Stimulated activated memory B cell treated with anti-CD40 and anti-IgM and Interleukin-4, amounts not matched to agents 10 μg/mL and 1 μg/mL and 100 μg/mL, for 72 hours (primary cell): Measurements from ENCODE around the gene TBX20.

Experiments used
- ATAC-seq: fragments of 150-1000 bp; cut with Tn5 transposase; 2 replicates; pipeline ENCODE4 v1.10.0; 2021
- H3K27ac Mint-ChIP-seq: one replicate; pipeline ENCODE4 v1.8.0; 2022; ENCODE audit warnings: mild to moderate bottlenecking, mixed read lengths
- H3K27me3 Mint-ChIP-seq: one replicate; pipeline ENCODE4 v1.8.0; 2022; ENCODE audit warnings: mixed read lengths
- H3K36me3 Mint-ChIP-seq: one replicate; pipeline ENCODE4 v1.8.0; 2022; ENCODE audit warnings: mixed read lengths
- H3K4me1 Mint-ChIP-seq: one replicate; pipeline ENCODE4 v1.8.0; 2022; ENCODE audit warnings: mixed read lengths
- H3K4me3 Mint-ChIP-seq: one replicate; pipeline ENCODE4 v1.8.0; 2022; ENCODE audit warnings: mild to moderate bottlenecking, moderate library complexity, mixed read lengths
- H3K9me3 Mint-ChIP-seq: one replicate; pipeline ENCODE4 v1.8.0; 2022; ENCODE audit warnings: mixed read lengths

TBX20 gene, protein sequence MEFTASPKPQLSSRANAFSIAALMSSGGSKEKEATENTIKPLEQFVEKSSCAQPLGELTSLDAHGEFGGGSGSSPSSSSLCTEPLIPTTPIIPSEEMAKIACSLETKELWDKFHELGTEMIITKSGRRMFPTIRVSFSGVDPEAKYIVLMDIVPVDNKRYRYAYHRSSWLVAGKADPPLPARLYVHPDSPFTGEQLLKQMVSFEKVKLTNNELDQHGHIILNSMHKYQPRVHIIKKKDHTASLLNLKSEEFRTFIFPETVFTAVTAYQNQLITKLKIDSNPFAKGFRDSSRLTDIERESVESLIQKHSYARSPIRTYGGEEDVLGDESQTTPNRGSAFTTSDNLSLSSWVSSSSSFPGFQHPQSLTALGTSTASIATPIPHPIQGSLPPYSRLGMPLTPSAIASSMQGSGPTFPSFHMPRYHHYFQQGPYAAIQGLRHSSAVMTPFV

DNA sequence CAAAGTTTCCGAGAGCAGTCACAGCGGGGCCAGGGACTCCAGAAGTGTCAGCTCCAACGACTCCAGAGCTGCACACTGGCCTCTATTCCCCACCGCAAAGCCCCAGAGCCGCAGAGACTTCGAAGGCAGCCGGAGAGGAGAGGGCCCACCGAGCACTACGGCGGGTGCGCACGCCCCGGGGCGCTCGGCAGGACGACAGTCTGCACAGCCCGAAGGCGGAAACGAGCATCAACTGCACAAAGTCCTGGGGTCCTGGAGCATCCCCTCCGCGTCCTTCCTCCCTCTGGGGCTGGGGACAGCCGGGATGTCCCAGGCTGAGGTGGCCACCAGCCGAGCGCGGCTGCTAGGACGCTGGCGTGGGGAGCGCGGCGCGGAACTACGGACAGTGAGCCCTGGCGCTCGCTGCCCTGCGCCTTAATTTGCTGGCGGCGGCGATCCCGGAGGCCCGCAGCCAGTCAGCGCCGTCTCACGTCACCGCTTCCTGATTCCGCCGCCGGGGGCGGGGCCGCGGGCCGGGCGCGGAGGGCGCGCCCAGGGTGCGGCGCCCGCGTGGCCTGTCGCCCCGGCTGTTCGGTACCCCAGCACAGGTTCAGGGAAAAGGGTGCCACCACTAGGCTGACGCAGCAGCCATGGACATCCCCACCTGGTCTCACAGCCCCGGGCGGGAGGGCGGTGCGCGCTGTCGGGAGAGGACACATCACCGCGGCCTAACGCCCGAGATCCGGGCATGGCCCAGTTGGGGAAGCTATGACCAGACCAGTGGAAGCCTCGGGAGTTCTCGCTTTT is at the start of gene TBX20:
Gene TBX20 (minus strand): TSS at position 391 of the 786 bp plus-strand sequence. CDS start 480 bp downstream, outside the sequence.
- no peaks in the 10 kb centered on the region for H3K9me3 Mint-ChIP-seq
- peaks cover 79% of the 10 kb centered on the region for H3K27me3 Mint-ChIP-seq
- ATAC-seq = peak; percentile 41
- peak within 1 kb of the TSS; percentile 61 for H3K4me3 Mint-ChIP-seq
- H3K27ac Mint-ChIP-seq = no peak within 1 kb of the TSS
- no peaks in the 10 kb centered on the region for H3K36me3 Mint-ChIP-seq
- H3K4me1 Mint-ChIP-seq = peaks cover 5% of the 10 kb centered on the region

DNA sequence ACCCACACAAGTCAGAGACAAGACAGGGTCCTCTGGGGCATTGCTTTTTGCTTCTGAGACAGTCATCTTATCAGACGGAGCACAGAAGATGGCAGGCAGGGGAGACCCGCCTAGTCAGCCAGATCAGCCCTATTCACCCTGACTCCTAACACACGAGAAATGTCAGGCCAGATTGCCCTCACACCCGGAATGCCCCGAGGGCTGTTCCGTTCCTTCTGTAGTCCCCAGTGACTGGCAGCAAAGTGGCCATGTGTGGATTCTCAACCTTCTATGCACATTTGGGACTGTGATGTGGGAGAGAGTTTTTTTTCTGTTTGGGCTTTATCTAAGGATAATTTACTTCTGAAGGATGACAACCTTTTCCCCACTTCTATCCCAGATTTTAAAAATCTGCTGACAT is 35.5 kb upstream of the TBX20 start:
- no peak for ATAC-seq
- Mint-ChIP-seq H3K27me3 (peaks cover 9% of the 10 kb centered on the region), H3K9me3 (peaks cover 3% of the 10 kb centered on the region), H3K4me1 (no peaks in the 10 kb centered on the region), H3K4me3 (no peak overlapping the region), H3K27ac (no peak overlapping the region), H3K36me3 (no peaks in the 10 kb centered on the region)

DNA sequence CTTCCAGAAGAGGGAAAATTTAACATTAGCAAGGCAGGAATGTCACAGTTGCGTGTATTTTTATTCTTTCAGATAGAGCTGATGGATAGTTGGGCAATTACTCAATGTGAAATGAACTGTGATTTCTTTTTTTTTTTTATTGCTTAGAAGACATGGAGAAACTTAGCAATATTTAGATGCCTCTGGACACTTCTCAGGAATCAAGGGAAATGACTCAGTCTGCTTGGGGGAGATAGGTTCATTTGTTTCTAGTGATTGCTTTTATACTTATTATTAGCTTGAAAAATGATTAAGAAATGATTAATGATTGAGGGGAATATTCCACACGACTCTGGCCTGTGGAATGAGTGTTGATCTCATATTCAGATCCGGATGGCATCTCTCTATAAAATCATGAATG is 33.1 kb upstream of the TBX20 start:
- ATAC-seq = no peak
- no peaks in the 10 kb centered on the region for H3K4me1 Mint-ChIP-seq
- H3K27ac Mint-ChIP-seq = no peak overlapping the region
- H3K9me3 Mint-ChIP-seq = no peaks in the 10 kb centered on the region
- H3K36me3 Mint-ChIP-seq = no peaks in the 10 kb centered on the region
- no peak overlapping the region for H3K4me3 Mint-ChIP-seq
- H3K27me3 Mint-ChIP-seq = peaks cover 6% of the 10 kb centered on the region

DNA sequence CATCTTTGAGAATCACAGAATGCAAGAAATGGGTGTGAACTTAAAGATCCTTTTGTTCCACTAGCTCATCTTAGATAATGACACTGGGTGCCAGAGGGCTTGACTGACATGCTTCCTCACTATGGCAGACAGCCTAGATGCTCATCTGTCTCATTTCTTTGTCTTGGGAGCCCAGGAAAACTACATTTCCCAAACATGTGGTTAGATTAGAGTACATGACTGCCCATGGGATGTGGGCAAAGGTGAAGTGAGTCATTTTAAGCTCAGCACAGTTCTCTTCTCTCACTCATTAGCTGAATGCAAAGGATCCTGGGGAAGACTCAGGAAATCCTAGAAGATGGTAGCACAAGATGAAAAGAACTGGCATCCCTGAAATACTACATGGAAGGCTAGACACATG is 32.5 kb upstream of the TBX20 start:
- ATAC-seq = no peak
- H3K27ac Mint-ChIP-seq = no peak overlapping the region

DNA sequence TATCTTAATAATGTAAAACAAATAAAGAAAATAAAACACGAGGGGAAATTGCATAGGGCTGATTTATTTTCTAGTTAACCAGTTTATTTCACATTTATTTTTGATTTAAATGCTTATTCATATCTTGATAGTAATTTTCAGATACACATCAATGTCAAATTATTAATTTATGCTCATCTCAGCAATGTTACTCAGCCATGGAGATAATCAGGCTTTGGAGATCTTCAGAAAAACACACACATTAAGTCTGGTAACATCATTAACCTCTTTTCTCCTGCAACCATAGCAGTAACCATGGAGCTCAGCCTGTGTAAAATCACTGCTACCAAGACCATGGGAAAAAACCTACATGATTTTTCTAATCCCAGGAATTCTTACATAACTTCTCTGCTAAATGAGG is 31.9 kb upstream of the TBX20 start:
- H3K36me3 Mint-ChIP-seq = no peaks in the 10 kb centered on the region
- H3K4me1 Mint-ChIP-seq = no peaks in the 10 kb centered on the region
- no peak overlapping the region for H3K4me3 Mint-ChIP-seq
- H3K27me3 Mint-ChIP-seq = peaks cover 18% of the 10 kb centered on the region
- no peak overlapping the region for H3K27ac Mint-ChIP-seq
- ATAC-seq = no peak
- no peaks in the 10 kb centered on the region for H3K9me3 Mint-ChIP-seq

More for the DNA sequence above, 32.5 kb upstream of the TBX20 start:
- H3K9me3 Mint-ChIP-seq = no peaks in the 10 kb centered on the region
- no peak overlapping the region for H3K4me3 Mint-ChIP-seq
- peaks cover 11% of the 10 kb centered on the region for H3K27me3 Mint-ChIP-seq
- no peaks in the 10 kb centered on the region for H3K36me3 Mint-ChIP-seq
- H3K4me1 Mint-ChIP-seq = no peaks in the 10 kb centered on the region

DNA sequence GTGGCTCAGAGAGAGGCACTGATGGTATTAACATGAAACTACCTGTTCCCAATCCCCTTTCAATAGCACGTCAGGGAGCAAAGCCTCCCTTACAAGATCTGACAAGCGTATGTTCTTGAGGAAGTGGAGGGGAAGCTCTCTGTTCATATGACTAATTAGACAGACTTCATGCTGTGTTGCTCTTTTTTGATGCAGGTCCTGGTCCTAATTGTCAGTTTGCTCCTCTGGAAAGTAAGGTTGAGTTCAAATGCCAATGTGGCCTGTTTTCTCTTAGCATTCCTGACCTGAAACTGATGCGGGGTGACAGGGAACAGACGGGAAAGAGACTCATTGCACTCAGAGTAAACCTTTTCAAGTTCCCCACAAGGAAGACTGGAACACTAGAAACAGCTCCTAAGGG is 27.0 kb upstream of the TBX20 start:
- Mint-ChIP-seq H3K9me3 (no peaks in the 10 kb centered on the region), H3K36me3 (no peaks in the 10 kb centered on the region), H3K4me3 (no peak overlapping the region), H3K4me1 (no peaks in the 10 kb centered on the region), H3K27me3 (peaks cover 27% of the 10 kb centered on the region), H3K27ac (no peak overlapping the region)
- no peak for ATAC-seq

DNA sequence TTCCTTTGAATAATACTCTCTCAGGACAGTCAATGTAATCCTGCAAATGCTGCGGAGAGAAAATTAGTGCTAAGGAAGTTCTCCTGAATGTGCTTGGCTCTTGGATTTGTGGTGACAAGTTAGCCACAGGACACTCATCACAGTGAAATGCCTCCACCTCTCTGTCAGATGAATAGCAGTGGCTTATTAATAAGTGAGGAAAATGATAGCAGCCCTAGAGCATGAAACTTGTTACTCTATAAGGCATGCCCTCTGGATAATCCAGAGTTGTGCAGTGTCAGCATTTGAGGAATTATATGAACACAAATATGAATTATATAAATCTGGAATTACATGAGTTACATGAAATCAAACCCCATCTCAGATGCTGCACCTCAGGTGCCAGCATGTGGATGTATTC is 23.5 kb upstream of the TBX20 start:
- Mint-ChIP-seq H3K4me3 (no peak overlapping the region), H3K27ac (no peak overlapping the region), H3K27me3 (peaks cover 25% of the 10 kb centered on the region), H3K36me3 (no peaks in the 10 kb centered on the region), H3K9me3 (no peaks in the 10 kb centered on the region), H3K4me1 (no peaks in the 10 kb centered on the region)
- ATAC-seq = no peak

DNA sequence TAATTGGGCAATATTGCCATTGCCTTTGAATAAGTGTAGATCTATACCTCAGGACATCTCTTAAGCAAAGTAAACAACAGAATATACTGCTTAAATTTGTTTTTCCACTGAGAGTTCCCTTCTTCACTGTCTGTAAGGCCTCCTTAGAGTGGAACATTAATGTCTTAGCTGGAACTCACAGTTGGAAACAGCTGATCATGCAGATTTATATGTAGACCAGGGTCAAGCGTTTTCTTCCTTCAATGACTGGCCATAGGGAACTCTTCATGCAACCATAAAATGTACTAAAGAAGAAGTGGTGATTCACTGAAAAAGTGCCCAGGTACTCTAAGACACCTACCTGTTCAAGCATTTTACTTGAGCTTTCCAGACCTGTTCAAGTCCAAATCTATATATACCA is 18.3 kb upstream of the TBX20 start:
- H3K4me1 Mint-ChIP-seq = no peaks in the 10 kb centered on the region

DNA sequence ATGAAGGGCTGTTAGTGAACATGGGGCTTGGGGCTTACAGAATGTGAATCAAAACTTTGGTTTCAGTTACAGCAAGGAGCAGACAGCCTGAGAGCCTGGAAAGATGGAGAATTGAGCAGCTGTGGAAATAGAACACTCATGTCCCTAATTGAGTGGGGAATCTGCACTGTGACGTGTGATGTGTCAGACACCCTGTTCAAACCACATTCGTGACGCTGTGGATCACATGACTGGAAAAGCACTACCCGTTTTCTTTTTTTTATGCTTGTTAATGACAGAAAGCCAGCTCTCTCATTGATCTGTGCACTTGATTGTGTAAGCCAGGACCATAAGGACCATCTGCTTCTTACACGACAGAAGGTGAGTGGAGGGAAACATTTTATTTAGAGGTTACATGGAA is 15.1 kb upstream of the TBX20 start:
- Mint-ChIP-seq H3K4me3 (no peak overlapping the region), H3K9me3 (no peaks in the 10 kb centered on the region)

More for the DNA sequence above, 18.3 kb upstream of the TBX20 start:
- Mint-ChIP-seq H3K36me3 (no peaks in the 10 kb centered on the region), H3K9me3 (no peaks in the 10 kb centered on the region), H3K27me3 (no peaks in the 10 kb centered on the region), H3K4me3 (no peak overlapping the region), H3K27ac (no peak overlapping the region)
- ATAC-seq = no peak

DNA sequence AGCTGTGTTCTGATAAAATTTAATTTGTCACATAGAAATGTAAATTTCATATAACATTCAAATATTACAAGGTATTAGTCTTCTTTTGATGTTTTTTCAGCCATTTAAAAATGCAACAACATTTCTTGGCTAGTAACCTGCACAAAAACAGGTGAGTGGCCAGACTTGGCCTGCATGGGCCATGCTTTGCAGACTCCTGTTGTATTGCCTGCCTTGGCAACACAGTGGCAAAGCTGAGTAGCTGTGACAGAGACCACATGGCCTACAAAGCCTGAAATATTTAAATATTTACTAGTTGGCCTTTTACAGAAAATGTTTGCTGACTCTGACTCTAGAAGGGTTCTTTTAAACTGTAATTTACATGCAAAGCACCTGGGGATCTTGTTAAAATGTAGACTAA is 13.5 kb upstream of the TBX20 start:
- H3K36me3 Mint-ChIP-seq = no peaks in the 10 kb centered on the region
- no peaks in the 10 kb centered on the region for H3K9me3 Mint-ChIP-seq
- no peaks in the 10 kb centered on the region for H3K4me1 Mint-ChIP-seq
- peaks cover 29% of the 10 kb centered on the region for H3K27me3 Mint-ChIP-seq
- no peak overlapping the region for H3K27ac Mint-ChIP-seq
- no peak overlapping the region for H3K4me3 Mint-ChIP-seq
- no peak for ATAC-seq

More for the DNA sequence above, 15.1 kb upstream of the TBX20 start:
- H3K27me3 Mint-ChIP-seq = peaks cover 23% of the 10 kb centered on the region
- no peak for ATAC-seq
- H3K36me3 Mint-ChIP-seq = no peaks in the 10 kb centered on the region
- H3K4me1 Mint-ChIP-seq = no peaks in the 10 kb centered on the region
- H3K27ac Mint-ChIP-seq = no peak overlapping the region

DNA sequence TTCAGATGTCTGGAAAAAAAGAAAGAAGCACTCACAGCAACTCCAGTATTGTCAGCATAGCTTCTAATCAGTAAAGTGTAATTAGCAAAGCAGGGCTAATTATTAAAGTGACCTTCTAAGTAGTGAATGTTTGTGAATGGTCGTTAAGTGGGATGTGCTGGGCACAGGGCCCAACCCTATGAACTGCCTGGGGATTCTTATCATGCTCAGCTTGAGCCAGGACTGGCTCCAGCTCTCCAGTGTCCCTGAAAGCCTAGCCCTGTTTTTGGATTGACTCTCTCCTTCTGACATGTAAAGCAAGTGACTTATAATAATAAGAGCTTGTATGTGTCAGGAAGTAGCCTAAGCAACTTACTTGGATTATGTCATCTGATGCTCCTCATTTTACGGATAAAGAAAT is 9.5 kb upstream of the TBX20 start:
- Mint-ChIP-seq H3K4me3 (no peak overlapping the region), H3K27ac (no peak overlapping the region), H3K4me1 (no peaks in the 10 kb centered on the region), H3K36me3 (no peaks in the 10 kb centered on the region), H3K27me3 (peaks cover 62% of the 10 kb centered on the region), H3K9me3 (no peaks in the 10 kb centered on the region)
- ATAC-seq = no peak

DNA sequence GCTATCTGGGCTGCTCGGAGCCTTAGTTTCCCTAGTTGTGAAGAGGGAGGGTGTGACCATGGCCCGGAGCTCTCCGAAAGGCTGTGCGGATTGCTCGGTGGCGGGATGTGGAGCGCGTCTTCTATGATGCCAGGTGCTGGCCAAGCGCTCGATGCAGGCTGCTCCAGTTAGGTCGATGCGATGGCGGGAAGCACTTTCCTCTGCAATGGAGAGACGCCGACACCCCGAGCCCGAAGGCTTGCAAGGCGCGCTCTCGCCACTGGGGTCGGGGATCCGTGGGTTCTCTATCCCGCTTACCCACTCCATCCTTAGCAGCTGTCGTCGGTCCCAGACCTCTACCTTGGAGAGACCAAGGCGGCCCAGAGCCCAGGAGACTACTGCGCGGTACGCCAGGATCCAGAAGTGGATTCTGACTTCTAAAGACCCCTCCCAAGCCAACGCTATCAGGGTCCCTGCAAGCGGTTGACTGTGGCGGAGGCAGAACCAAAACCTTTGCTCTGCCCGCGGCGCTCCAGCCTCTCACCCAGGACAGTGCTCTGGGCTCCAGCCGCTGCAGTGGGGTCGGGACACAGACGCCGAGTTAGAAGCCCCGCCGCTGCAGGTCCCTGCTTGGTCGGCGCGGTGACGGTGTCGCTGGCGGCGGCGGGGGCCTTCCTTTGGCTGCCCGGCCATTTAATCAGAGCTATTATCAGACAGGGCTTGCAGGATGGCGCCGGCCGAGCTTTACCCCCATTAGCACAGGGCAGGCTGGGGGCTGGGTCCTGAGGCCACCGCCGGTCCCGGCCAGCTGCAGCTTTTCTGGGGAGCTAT is 7.8 kb upstream of the TBX20 start:
- Mint-ChIP-seq H3K36me3 (no peaks in the 10 kb centered on the region), H3K4me3 (no peak overlapping the region), H3K4me1 (no peaks in the 10 kb centered on the region), H3K27me3 (peaks cover 78% of the 10 kb centered on the region), H3K27ac (no peak overlapping the region), H3K9me3 (no peaks in the 10 kb centered on the region)
- no peak for ATAC-seq

DNA sequence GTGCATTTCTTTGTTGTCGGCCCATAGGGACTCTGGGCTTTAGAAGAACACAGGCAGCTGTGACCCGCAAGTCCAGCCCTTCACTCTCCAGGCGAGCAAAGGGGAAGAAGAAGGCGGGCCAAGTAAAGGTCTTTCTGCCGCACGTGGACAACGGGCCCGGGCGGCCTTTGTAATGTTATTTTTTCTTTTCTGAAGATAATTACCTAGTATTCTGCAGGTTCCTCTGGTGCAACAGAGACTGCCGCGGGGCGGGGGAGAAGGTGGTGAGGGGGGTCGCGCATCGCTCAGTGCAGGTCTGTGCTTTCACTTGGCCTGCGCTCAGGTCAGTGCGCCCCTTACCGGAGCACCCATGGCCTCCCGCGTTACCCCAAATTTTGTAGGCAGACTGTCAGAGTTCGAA is 7.1 kb upstream of the TBX20 start:
- Mint-ChIP-seq H3K36me3 (no peaks in the 10 kb centered on the region), H3K4me1 (no peaks in the 10 kb centered on the region), H3K4me3 (no peak overlapping the region), H3K9me3 (no peaks in the 10 kb centered on the region), H3K27ac (no peak overlapping the region), H3K27me3 (peaks cover 79% of the 10 kb centered on the region)
- ATAC-seq = no peak

DNA sequence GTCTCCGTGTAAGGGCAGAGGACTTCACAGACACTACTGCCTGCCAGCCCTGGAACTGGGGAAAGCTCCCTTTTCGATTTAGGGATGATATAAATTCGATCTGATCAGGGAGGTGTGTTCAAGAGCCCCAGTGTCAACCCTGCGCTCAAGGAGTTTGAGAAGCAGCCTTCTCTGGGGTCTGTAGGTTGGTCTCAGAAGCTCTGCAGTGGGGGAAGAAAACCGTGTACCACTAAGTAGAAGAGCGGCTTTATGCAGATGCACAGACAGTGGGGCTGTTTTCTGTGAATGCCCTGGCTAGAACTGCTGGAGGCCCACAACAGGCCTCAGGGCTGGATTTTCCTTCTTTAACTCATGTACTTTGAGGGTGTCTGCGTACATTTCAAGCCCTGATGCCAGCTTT is 6.3 kb upstream of the TBX20 start:
- ATAC-seq = no peak
- Mint-ChIP-seq H3K4me3 (no peak overlapping the region), H3K4me1 (no peaks in the 10 kb centered on the region), H3K27me3 (peaks cover 79% of the 10 kb centered on the region), H3K27ac (no peak overlapping the region), H3K36me3 (no peaks in the 10 kb centered on the region), H3K9me3 (no peaks in the 10 kb centered on the region)

DNA sequence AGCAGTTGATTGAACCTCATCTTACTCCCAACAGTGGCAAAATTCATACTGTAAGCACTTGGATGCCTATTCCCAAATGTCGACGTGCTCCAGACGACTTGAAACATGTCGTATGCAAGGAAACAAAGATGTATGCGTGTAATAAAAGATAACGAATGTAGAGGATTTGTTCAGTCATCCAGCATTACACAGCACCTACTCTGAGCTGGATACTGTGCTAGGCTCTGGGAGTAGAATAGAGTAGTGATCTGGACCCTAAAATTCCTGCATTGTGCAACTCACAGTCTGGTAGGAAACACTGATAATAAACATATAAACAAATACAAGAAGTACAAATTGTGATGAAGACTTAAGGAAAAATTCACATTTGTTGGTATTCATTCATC is 5.6 kb upstream of the TBX20 start:
- ATAC-seq = no peak
- H3K9me3 Mint-ChIP-seq = no peaks in the 10 kb centered on the region
- H3K4me1 Mint-ChIP-seq = no peaks in the 10 kb centered on the region
- no peaks in the 10 kb centered on the region for H3K36me3 Mint-ChIP-seq
- peaks cover 74% of the 10 kb centered on the region for H3K27me3 Mint-ChIP-seq
- no peak overlapping the region for H3K27ac Mint-ChIP-seq
- no peak overlapping the region for H3K4me3 Mint-ChIP-seq
